Neural progenitor cell (in vitro differentiated cells): ENCODE measurements around the gene HOXB7.

Experiments
- CTCF ChIP-seq: fragments of 200-600 bp; sonication (generic); IDR thresholded peaks from 2 replicates; pipeline ENCODE4 v1.5.1; 2017; ENCODE audit warnings: antibody characterized with exemption, mild to moderate bottlenecking
- EZH2phosphoT487 ChIP-seq: fragments of 200-600 bp; sonication (generic); IDR thresholded peaks from 2 replicates; pipeline ENCODE4 v1.6.1; 2017; ENCODE audit warnings: antibody characterized with exemption

- TF ChIP-seq CTCF (no peak), EZH2phosphoT487 (no peak)
These were observed 12.8 kb upstream of the HOXB7 start for GRCh38 chr17:48623583-48623982.
